HG03565 (cell line): ENCODE results near the gene CRIP1.

ENCODE experiments used
- ATAC-seq: cut with Tn5 transposase; IDR thresholded peaks from one replicate; pipeline ENCODE4 v1.9.1; 2021; ENCODE audit warnings: mild to moderate bottlenecking, moderate library complexity; ENCODE audit not compliant: unreplicated experiment

Gene CRIP1

GRCh38 chr14:105486163-105486973, at the start of gene CRIP1:
TSS of gene CRIP1 (plus strand) at chr14:105486886. CDS start at chr14:105487260, 374 bp downstream.
- no peak for ATAC-seq

- no peak for ATAC-seq
These were observed 49.6 kb upstream of the CRIP1 start for GRCh38 chr14:105436891-105437722.

GRCh38 chr14:105437723-105438500, 48.8 kb upstream of the CRIP1 start:
- ATAC-seq: no peak

GRCh38 chr14:105439179-105439578, 47.5 kb upstream of the CRIP1 start:
- no peak for ATAC-seq

- no peak for ATAC-seq
These were observed 46.8 kb upstream of the CRIP1 start for GRCh38 chr14:105439710-105440553.

GRCh38 chr14:105440554-105440900, 46.2 kb upstream of the CRIP1 start:
- ATAC-seq: no peak

- ATAC-seq: no peak
These were observed 45.7 kb upstream of the CRIP1 start for GRCh38 chr14:105440992-105441391.

GRCh38 chr14:105442125-105442524, 44.6 kb upstream of the CRIP1 start:
- no peak for ATAC-seq

GRCh38 chr14:105442834-105443233, 43.9 kb upstream of the CRIP1 start:
- no peak for ATAC-seq

GRCh38 chr14:105444859-105445258, 41.8 kb upstream of the CRIP1 start:
- no peak for ATAC-seq

- no peak for ATAC-seq
These were observed 41.4 kb upstream of the CRIP1 start for GRCh38 chr14:105445290-105445689.

- no peak for ATAC-seq
These were observed 40.5 kb upstream of the CRIP1 start for GRCh38 chr14:105445901-105446845.

- ATAC-seq: no peak
These were observed 39.7 kb upstream of the CRIP1 start for GRCh38 chr14:105446971-105447370.

GRCh38 chr14:105447651-105448640, 38.7 kb upstream of the CRIP1 start:
- ATAC-seq: no peak

GRCh38 chr14:105448706-105449111, 38.0 kb upstream of the CRIP1 start:
- ATAC-seq: no peak

- ATAC-seq: no peak
These were observed 37.2 kb upstream of the CRIP1 start for GRCh38 chr14:105449276-105450122.

- ATAC-seq: no peak
These were observed 36.6 kb upstream of the CRIP1 start for GRCh38 chr14:105450123-105450505.
